Naive thymus-derived CD8-positive, alpha-beta T cell (primary cell): ENCODE measurements around the gene ADAMTS14. TPM values are rescaled to one million over a fixed set of nuclear protein-coding genes. Genes with fewer than 3 reads are reported as not detected.
A peak's percentile ranks its signal among the peaks of the same experiment; 100 is the strongest.

ENCODE experiments used
- ATAC-seq, 2 donors: fragments of 150-1000 bp; cut with Tn5 transposase in 1 of 2; sonication (Bioruptor Pico), chemical (Tn5 transposase) in 1 of 2; 1 replicate in 1 of 2; 2 replicates in 1 of 2; pipeline ENCODE4 v1.10.0; 2021; ENCODE audit warnings: mild to moderate bottlenecking in 2 of 2, moderate library complexity in 2 of 2
- POLR2A ChIA-PET: fragments of 350-600 bp; sonication (Branson Sonifier 250); formaldehyde crosslinking; loops from one replicate; lab custom pipeline; 2021; ENCODE audit warnings: antibody characterized with exemption; lab: Charles Lee
- DNase-seq, 10 donors: peaks; one replicate each; pipeline versions ENCODE4 v3.0.0 to v3.0.0-alpha.2; 2020 to 2022
- H3K27ac Mint-ChIP-seq, 10 donors: one replicate each; pipeline ENCODE4 v1.8.0; 2020 to 2022; ENCODE audit warnings: mild to moderate bottlenecking in 10 of 10, mixed read lengths in 10 of 10, moderate library complexity in 4 of 10, inconsistent platforms in 1 of 10
- H3K27me3 Mint-ChIP-seq, 5 donors: one replicate each; pipeline ENCODE4 v1.8.0; 2021 to 2022; ENCODE audit warnings: mixed read lengths in 5 of 5
- H3K36me3 Mint-ChIP-seq, 3 donors: one replicate each; pipeline ENCODE4 v1.8.0; 2020 to 2022; ENCODE audit warnings: mixed read lengths in 3 of 3, mild to moderate bottlenecking in 2 of 3, inconsistent platforms in 1 of 3
- H3K4me1 Mint-ChIP-seq, 4 donors: one replicate each; pipeline ENCODE4 v1.8.0; 2021 to 2022; ENCODE audit warnings: mixed read lengths in 4 of 4
- H3K4me3 Mint-ChIP-seq, 10 donors: one replicate each; pipeline ENCODE4 v1.8.0; 2020 to 2022; ENCODE audit warnings: mild to moderate bottlenecking in 10 of 10, mixed read lengths in 10 of 10, moderate library complexity in 6 of 10, inconsistent platforms in 1 of 10
- H3K9me3 Mint-ChIP-seq, 9 donors: one replicate each; pipeline ENCODE4 v1.8.0; 2020 to 2022; ENCODE audit warnings: mixed read lengths in 9 of 9, mild to moderate bottlenecking in 3 of 9, inconsistent platforms in 1 of 9, moderate library complexity in 1 of 9
- polyA plus RNA-seq, 3 donors: library from polyadenylated mRNA; unstranded; fragments of 300-500 nt; fragmentation: Illumina TruSeq; gene quantifications; one replicate each; pipeline ENCODE4 v1.2.3, GENCODE V29; 2021
- total RNA-seq, 8 experiments: library from RNA in 2 of 8; stranded (reverse) in 2 of 8; gene quantifications; one replicate each; pipeline ENCODE4 v1.2.3 and lab custom pipeline; 2021 to 2026

The ADAMTS14 gene
- total and polyA plus RNA-seq, 5 experiments from 2014 or later, result not detected

DNA sequence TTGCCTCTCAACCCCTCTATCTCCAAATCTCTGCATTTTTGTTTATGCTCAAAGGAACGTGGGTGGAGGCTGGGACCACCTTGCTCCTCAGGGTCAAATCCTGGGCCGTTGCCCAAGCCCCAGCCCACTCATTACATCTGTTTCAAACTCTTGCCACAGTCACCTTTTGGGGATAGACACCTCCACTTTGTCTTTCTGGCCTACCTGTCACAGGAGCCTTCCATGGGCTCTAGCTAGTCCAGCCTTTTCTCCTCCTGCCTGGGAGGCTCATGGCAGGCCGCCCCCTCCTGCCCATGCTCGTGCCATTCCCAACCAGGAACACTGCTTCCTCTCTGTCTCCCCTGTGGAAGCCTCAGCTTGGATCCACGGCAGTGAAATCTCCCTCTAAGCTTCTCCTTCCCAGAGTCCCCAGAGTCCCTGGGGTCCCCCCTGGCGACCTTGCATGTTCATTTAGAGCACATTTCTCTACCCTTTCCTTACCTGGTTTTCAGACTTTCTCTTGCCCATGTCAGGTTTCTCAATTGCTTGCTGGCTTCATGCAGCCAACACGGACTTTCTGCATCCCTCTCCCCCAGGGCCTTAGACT lies 2.5 kb upstream of the ADAMTS14 start:
- H3K9me3 Mint-ChIP-seq, result peaks cover 0 to 20% (median 3%) of the 10 kb centered on the region in 9 donors

DNA sequence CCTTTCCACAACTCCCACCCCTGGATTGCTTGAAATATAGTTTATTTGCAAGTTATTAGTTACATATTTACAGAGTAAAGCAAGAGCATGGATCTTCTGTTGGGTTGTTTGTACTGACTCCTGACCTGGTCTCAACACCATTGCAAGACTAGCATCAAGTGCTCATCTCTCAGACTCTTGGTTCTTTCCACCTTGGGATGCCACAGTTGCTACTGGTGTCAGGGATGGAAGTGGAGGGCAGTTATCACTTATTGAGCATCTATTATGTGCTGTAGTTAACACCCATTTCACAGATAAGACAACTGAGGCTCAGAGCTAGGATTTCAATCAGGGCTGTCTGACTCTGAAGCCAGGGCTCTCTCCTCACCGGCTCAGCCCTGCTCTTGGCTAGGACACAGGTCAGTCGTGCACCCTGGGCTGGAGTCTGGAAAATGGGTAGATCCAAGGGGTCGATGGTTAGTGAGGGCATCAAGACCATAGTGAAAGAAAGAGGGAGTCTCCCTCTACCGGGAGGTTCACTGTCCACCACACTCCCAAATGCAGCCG lies 614 bp upstream of the ADAMTS14 start:
- H3K4me3 Mint-ChIP-seq, result peak overlapping the region; percentile 36 to 74 (median 64)
- DNase-seq, result no peak
- peak overlapping the region in 1 of 10 donors; percentile 48 for H3K27ac Mint-ChIP-seq
- H3K4me1 Mint-ChIP-seq, result peaks cover 5 to 15% (median 10%) of the 10 kb centered on the region in 4 donors
- ATAC-seq, result no peak
- peaks cover 0 to 20% (median 3%) of the 10 kb centered on the region in 9 donors for H3K9me3 Mint-ChIP-seq
- peaks cover 25 to 65% (median 32%) of the 10 kb centered on the region in 5 donors for H3K27me3 Mint-ChIP-seq
- peaks cover 0 to 4% (median 0%) of the 10 kb centered on the region in 3 donors for H3K36me3 Mint-ChIP-seq
- POLR2A ChIA-PET, result no interaction called here

More for the DNA sequence above, 2.5 kb upstream of the ADAMTS14 start:
- Mint-ChIP-seq H3K4me3 (no peak overlapping the region), H3K36me3 (peaks cover 0 to 4% (median 0%) of the 10 kb centered on the region in 3 donors), H3K27ac (peak overlapping the region in 1 of 10 donors; percentile 55), H3K4me1 (peaks cover 5 to 15% (median 10%) of the 10 kb centered on the region in 4 donors), H3K27me3 (peaks cover 20 to 48% (median 25%) of the 10 kb centered on the region in 5 donors)
- DNase-seq (no peak), ATAC-seq (no peak)
- POLR2A ChIA-PET, result interaction anchor here (1.0 kb wide), 1 partner anchor 108 kb away, joined by 3 read pairs; no protein-coding TSS in a partner anchor

DNA sequence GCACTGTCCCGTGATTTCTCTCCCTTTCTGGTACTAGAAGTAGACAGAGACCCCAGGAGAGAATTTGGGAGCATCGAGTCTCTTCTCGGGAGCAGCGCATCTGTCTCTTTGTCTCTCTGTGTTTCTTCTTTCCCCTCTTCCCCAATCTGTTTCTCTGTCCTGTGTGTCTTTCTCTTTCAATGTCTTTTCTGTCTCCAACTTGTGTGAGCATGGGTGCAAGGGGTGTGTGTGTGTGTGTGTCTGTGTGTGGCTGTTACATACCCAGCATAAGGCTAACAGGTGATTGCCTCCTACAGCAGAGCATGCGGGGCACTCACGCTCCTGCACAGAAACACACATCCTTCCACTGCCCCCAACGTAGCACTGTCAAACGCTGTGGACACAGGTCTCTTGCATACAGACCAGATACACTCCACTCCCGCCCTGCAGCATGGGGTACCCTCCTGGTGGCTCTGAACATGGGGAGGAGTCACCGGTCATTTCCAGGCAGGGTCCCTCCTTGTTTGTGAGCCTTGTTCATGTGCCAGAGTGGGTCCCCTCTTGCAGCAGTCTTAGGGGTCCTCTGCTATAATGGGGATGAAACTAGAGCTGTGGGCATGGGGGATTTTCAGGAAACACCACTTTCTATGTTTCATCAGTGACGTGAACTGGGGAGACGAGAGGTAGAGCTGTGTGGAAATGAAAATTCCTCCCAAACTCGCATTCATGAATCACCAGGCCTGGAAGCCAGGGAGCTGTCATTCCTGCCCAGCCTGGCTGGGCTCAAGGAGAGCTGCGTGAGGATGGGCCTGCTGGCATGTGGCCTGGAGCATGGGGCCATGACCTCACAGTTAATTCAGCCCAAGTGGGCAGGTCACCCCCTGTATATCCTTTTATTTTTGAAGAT lies 980 bp downstream of the ADAMTS14 start:
- peak overlapping the region; percentile 24 to 88 (median 72) for H3K4me3 Mint-ChIP-seq
- H3K9me3 Mint-ChIP-seq, result peaks cover 0 to 14% (median 3%) of the 10 kb centered on the region in 9 donors
- peaks cover 0 to 4% (median 0%) of the 10 kb centered on the region in 3 donors for H3K36me3 Mint-ChIP-seq
- POLR2A ChIA-PET, result no interaction called here
- H3K27me3 Mint-ChIP-seq, result peaks cover 25 to 65% (median 32%) of the 10 kb centered on the region in 5 donors
- peak overlapping the region in 1 of 10 donors; percentile 62 for H3K27ac Mint-ChIP-seq
- peaks cover 9 to 17% (median 13%) of the 10 kb centered on the region in 4 donors for H3K4me1 Mint-ChIP-seq
- no peak for ATAC-seq
- DNase-seq, result no peak

DNA sequence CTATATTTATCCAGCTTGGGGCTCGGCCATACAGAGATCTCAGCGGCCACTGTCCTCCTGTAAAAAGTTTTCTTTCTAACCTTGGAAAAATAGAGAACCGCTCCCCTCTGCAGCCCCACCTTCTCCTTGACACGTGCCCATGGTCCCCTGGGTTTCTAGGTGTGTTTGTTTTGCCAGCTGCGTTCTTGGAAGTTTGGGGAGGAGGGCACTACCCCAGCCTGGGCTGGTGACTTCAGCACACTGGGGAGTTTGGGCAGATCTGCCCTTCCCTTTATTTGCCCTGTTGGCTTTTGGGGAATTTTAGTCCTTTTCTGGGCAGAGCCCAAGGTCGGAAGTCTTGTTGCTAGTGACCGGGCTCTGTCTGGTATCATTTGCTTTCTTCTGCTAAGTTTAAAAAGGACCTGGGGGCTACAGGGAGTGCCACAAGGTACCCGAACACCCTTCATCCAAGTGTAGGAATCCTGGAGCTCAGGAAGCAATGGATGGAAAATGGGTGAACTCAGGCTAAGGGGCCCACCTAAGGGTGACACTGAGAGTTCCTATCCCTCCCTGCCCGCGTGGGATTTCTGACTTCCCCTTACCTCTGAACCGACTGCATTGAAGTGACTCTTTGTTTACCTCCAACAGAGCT lies 1.7 kb downstream of the ADAMTS14 start:
- no peak overlapping the region for H3K27ac Mint-ChIP-seq
- POLR2A ChIA-PET, result no interaction called here
- DNase-seq, result no peak
- peaks cover 0 to 9% (median 0%) of the 10 kb centered on the region in 9 donors for H3K9me3 Mint-ChIP-seq
- no peaks in the 10 kb centered on the region for H3K36me3 Mint-ChIP-seq
- peaks cover 9 to 17% (median 13%) of the 10 kb centered on the region in 4 donors for H3K4me1 Mint-ChIP-seq
- peak overlapping the region in 2 of 10 donors; percentile 18 to 82 for H3K4me3 Mint-ChIP-seq
- ATAC-seq, result no peak
- peaks cover 25 to 65% (median 32%) of the 10 kb centered on the region in 5 donors for H3K27me3 Mint-ChIP-seq

DNA sequence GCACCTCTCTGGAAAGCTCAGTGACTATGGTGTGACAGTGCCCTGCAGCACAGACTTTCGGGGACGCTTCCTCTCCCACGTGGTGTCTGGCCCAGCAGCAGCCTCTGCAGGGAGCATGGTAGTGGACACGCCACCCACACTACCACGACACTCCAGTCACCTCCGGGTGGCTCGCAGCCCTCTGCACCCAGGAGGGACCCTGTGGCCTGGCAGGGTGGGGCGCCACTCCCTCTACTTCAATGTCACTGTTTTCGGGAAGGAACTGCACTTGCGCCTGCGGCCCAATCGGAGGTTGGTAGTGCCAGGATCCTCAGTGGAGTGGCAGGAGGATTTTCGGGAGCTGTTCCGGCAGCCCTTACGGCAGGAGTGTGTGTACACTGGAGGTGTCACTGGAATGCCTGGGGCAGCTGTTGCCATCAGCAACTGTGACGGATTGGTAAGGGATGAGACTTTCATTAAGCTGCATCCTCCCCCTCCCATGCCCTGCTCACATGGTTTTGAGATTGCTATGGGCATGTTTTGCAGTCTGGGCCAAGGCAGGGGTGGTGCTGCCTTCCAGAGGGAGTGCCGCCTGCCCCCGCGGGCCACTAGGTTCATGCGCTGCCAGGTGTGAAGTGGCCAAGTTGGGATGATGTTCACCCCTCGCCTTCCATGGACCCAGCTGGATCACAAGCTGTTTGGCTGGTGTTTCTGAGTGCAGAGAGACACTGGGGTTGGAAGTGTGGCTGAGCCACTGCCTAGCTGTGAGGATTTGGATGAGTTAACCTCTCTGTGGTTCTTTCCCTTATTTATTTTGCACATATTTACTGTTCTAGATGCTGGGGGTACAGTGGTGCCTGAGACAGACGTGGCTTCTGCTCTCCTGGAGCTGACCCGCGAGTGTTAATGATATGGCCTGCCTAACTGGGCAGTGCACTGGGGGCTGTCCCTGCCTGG lies 2.5 kb downstream of the ADAMTS14 start:
- H3K9me3 Mint-ChIP-seq, result peaks cover 0 to 3% (median 0%) of the 10 kb centered on the region in 9 donors
- H3K4me1 Mint-ChIP-seq, result peaks cover 9 to 17% (median 13%) of the 10 kb centered on the region in 4 donors
- no peak overlapping the region for H3K4me3 Mint-ChIP-seq
- H3K36me3 Mint-ChIP-seq, result no peaks in the 10 kb centered on the region
- DNase-seq, result no peak
- no peak for ATAC-seq
- no peak overlapping the region for H3K27ac Mint-ChIP-seq
- POLR2A ChIA-PET, result no interaction called here
- H3K27me3 Mint-ChIP-seq, result peaks cover 23 to 63% (median 32%) of the 10 kb centered on the region in 5 donors

DNA sequence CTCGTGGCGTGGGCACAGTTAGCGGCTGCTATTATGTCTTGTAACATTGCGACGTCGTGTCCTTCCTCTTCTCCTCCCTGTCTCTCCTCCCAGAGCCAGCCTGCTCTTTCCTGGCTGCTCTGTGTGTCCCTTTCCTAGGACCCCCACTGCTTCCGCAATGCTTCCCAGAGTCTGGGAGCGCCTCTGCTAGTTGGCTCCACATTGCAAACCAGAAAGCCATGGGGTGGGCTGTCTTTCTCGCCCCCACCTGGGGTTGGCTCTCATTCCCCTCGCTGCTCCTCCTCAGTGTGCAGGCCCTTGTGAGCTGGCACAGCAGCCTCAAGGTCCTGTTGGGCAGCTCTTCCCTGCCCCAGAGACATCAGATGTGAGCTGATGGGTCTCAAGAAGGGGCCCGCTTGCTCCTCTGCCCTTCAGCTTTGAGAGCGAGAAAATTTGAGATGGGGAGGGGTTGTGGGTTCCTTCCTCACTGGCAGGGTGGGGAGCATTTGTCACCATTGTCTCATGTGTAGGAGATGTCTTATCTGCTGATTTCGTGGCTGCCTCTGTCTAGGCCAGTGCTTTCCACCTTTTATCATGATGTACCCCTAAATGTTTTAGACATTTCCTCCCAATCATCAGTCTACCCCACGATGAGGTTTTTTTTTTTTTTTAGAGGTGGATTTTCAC lies 3.3 kb downstream of the ADAMTS14 start:
- H3K4me1 Mint-ChIP-seq, result peaks cover 9 to 17% (median 13%) of the 10 kb centered on the region in 4 donors
- ATAC-seq (no peak), DNase-seq (no peak)
- H3K4me3 Mint-ChIP-seq, result no peak overlapping the region
- no peaks in the 10 kb centered on the region for H3K36me3 Mint-ChIP-seq
- POLR2A ChIA-PET, result no interaction called here
- no peaks in the 10 kb centered on the region for H3K9me3 Mint-ChIP-seq
- H3K27me3 Mint-ChIP-seq, result peaks cover 23 to 55% (median 32%) of the 10 kb centered on the region in 5 donors
- H3K27ac Mint-ChIP-seq, result peak overlapping the region in 1 of 10 donors; percentile 29

DNA sequence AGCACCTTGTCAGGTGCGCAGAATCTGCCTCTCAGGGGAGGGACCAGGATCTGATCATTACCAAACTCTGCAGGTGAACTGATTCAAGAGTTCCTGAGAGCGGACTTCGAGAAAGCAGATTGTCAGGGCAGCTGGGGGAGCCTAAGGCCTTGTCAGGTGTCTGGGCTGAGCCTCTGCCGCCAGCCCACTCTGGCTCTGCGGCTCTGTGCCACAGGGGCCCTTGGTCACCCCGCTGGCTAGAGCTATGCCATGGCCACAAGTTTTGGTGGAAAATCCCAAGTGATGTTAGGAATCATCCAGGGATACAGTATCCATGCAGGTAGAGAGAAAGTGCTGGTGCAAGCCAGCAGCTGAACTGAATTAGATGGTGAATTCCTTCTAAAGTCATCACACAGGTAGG lies 4.2 kb downstream of the ADAMTS14 start:
- DNase-seq (no peak), ATAC-seq (no peak)
- no peaks in the 10 kb centered on the region for H3K9me3 Mint-ChIP-seq
- no peak overlapping the region for H3K27ac Mint-ChIP-seq
- H3K4me1 Mint-ChIP-seq, result peaks cover 9 to 15% (median 12%) of the 10 kb centered on the region in 4 donors
- POLR2A ChIA-PET, result no interaction called here
- H3K27me3 Mint-ChIP-seq, result peaks cover 18 to 46% (median 28%) of the 10 kb centered on the region in 5 donors
- H3K36me3 Mint-ChIP-seq, result no peaks in the 10 kb centered on the region
- H3K4me3 Mint-ChIP-seq, result no peak overlapping the region

DNA sequence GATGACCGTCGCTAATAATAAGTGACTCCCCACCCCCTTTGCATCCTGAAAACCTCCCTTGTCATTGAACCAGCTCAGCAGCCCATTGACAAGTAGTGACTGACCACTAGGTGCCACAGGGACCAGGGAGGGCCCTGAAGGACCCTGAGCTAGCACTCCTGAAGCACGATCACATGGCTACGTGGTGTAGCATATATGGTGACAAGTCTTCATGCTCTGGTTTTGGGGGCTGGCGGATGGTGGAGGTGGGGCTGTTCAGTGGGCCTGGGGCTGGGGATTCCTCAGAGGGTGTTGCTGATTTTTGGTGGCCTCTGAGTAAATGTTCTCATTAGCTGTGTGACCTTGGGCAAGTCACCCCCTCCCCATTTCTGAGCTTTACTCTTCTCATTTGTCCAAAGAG lies 4.7 kb downstream of the ADAMTS14 start:
- H3K4me1 Mint-ChIP-seq, result peaks cover 9 to 11% (median 10%) of the 10 kb centered on the region in 4 donors
- DNase-seq (no peak), ATAC-seq (no peak)
- POLR2A ChIA-PET, result no interaction called here
- H3K4me3 Mint-ChIP-seq, result no peak overlapping the region
- H3K9me3 Mint-ChIP-seq, result no peaks in the 10 kb centered on the region
- peaks cover 15 to 41% (median 28%) of the 10 kb centered on the region in 5 donors for H3K27me3 Mint-ChIP-seq
- H3K36me3 Mint-ChIP-seq, result no peaks in the 10 kb centered on the region
- H3K27ac Mint-ChIP-seq, result peak overlapping the region in 1 of 10 donors; percentile 50

DNA sequence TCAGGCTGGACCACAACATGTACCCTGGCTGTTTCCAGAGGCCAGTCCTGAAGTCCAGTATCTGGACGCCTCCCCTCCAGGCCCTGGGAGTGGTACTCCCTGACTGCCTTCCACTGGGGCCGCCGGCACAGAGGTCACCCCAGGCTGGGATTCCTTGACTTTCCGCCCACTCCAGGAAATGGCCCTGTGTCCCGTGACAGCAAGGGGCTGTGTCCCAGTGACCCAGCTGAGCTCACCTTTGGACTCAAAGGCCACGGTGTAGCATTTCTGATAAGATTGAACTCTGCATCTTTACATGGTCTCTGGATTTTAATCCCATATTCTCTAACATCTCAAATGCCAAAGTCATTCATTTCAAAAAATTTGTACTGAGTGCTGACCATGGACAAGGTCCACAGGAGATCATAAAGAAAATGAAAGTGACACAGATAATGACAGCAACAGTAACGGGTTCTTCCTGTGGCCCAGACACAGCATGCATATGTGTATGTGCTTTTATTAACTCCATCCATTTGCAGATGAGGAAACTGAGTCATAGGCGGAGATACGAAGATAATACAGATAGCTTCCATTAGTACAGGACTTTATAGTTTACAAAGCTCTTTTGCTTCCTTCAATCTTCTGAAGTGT lies 5.4 kb downstream of the ADAMTS14 start:
- H3K27ac Mint-ChIP-seq, result peak overlapping the region in 3 of 10 donors; percentile 30 to 73 (median 66)
- ATAC-seq (no peak), DNase-seq (no peak)
- no peaks in the 10 kb centered on the region for H3K9me3 Mint-ChIP-seq
- no peak overlapping the region for H3K4me3 Mint-ChIP-seq
- no peaks in the 10 kb centered on the region for H3K36me3 Mint-ChIP-seq
- POLR2A ChIA-PET, result no interaction called here
- H3K4me1 Mint-ChIP-seq, result peaks cover 8 to 11% (median 10%) of the 10 kb centered on the region in 4 donors
- peaks cover 15 to 38% (median 28%) of the 10 kb centered on the region in 5 donors for H3K27me3 Mint-ChIP-seq

DNA sequence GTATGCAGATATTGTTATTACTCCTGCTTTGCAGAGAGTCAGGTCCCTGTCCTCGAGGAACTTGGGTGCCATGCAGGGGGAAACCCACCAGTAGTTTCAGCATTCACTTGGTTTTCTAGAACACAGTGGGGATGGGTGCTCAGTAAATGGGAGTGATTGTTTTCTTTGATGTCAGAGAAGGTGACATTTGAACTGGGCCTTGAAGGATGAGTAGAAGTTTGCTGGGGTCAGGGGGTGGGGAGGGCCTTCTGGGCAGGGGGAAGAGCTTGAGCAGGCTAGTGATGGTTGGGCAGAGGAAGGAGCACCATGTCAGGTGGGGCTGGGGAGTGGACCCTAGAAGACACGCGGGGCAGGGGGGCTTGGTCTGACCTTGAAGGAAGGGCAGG lies 5.9 kb downstream of the ADAMTS14 start:
- peaks cover 11 to 33% (median 23%) of the 10 kb centered on the region in 5 donors for H3K27me3 Mint-ChIP-seq
- peak overlapping the region in 3 of 10 donors; percentile 30 to 73 (median 66) for H3K27ac Mint-ChIP-seq
- H3K9me3 Mint-ChIP-seq, result no peaks in the 10 kb centered on the region
- no peak for DNase-seq
- POLR2A ChIA-PET, result no interaction called here
- no peak for ATAC-seq
- H3K36me3 Mint-ChIP-seq, result no peaks in the 10 kb centered on the region
- H3K4me3 Mint-ChIP-seq, result no peak overlapping the region
- H3K4me1 Mint-ChIP-seq, result peaks cover 3 to 7% (median 6%) of the 10 kb centered on the region in 4 donors
